GM12865 (cell line): ENCODE measurements around the gene SSR3.
A peak's percentile ranks its signal among the peaks of the same experiment; 100 is the strongest.

Source experiments
- DNase-seq: peaks from one replicate; pipeline ENCODE4 v3.0.0; 2010; ENCODE audit warnings: low read depth
- H3K4me3 ChIP-seq: 2 replicates; pipeline ENCODE4 v1.5.1; 2011; ENCODE audit warnings: mild to moderate bottlenecking, low read depth, low read length, control low read depth
- TF ChIP-seq, protein P1 (sequence below): IDR thresholded peaks from 2 replicates; pipeline ENCODE4 v1.5.1; 2011; ENCODE audit warnings: low read length, control low read depth, low read depth, inconsistent platforms; ENCODE audit not compliant: insufficient read depth; ENCODE audit errors: missing control alignments

The SSR3 gene

DNA sequence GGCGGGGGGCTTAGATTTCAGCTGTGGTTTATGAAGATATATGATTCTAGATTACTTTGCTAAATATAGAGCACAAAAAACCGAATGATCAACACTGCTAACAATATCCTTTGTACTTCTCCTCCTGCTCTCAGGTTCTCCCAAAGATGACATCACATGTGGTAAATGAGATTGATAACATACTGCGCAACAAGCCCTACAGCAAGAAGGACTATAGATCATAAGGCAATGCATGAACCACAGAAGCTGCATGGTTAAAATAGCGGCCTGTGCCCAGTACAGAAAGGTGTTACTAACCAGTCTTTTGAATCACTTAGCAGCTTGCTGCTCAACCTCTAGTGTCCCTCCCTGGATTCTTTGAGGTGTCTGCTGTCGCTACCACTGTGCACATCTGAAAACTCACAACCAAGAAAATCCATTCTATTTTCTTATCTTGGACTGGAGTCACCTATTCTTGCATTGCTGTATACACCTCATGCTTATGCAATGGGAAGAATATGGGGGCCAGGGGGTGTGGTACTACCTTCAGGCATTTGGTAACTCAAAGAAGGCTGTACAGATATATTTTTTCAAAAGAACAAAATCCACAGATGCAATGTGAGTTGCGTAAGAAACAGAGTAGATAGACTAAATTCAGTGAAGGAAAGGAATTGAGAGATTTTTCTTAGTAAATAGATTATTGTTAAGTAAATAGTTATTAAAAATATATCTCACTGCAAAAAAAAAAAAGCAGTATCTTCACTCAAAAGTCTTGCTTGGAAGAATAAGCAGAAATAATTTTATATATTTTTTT lies 18.2 kb downstream of the SSR3 start:
- no peak for DNase-seq
- TF ChIP-seq, protein P1, sequence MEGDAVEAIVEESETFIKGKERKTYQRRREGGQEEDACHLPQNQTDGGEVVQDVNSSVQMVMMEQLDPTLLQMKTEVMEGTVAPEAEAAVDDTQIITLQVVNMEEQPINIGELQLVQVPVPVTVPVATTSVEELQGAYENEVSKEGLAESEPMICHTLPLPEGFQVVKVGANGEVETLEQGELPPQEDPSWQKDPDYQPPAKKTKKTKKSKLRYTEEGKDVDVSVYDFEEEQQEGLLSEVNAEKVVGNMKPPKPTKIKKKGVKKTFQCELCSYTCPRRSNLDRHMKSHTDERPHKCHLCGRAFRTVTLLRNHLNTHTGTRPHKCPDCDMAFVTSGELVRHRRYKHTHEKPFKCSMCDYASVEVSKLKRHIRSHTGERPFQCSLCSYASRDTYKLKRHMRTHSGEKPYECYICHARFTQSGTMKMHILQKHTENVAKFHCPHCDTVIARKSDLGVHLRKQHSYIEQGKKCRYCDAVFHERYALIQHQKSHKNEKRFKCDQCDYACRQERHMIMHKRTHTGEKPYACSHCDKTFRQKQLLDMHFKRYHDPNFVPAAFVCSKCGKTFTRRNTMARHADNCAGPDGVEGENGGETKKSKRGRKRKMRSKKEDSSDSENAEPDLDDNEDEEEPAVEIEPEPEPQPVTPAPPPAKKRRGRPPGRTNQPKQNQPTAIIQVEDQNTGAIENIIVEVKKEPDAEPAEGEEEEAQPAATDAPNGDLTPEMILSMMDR: no peak
- H3K4me3 ChIP-seq: no peak overlapping the region

- DNase-seq: no peak
- H3K4me3 ChIP-seq: no peak overlapping the region
- TF ChIP-seq, protein P1: no peak
These were observed 19.1 kb downstream of the SSR3 start for GRCh38 chr3:156535798-156536197.

DNA sequence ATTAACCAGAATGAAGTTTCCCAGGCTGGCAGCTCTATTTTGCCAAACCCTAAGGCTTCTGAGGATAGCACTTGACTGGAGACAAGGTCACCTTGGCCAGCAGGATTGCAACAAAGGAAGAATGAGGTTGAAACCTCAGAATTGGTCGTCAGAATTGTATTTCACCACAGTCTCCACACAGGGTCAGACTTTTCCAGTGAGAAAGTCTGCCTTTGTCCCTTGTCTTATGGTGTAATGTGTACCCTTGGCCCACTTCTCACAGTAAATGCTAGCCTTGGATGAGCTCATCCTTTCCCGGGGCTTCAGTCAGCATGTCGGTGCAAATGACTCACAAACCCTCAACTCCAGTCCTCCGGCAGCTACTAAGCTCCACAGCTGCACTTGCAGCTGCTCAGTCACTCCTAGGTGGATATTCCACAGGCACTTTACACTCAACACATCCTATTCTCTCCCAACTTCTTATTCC lies 19.7 kb downstream of the SSR3 start:
- TF ChIP-seq, protein P1: no peak
- DNase-seq: peak; percentile 23
- H3K4me3 ChIP-seq: no peak overlapping the region

DNA sequence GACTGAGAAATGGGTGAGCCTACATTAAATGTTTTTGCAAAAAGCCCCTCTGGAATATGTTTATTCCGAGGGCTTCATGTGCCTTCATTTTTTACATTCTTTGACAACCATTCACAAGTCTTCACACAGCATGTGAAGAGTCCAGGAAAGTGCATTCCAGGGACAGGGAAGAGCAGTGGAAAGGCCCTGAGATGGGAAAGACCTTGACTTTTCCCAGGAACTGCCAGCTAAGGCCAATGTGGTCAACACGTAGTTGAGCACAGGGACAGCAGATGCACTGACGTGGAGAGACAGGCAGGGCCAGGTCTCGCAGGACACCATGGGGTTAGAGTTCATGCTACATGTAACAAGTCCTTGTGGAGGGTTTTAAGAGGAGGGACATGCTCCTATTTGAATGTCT lies 21.7 kb downstream of the SSR3 start:
- TF ChIP-seq, protein P1: no peak

DNA sequence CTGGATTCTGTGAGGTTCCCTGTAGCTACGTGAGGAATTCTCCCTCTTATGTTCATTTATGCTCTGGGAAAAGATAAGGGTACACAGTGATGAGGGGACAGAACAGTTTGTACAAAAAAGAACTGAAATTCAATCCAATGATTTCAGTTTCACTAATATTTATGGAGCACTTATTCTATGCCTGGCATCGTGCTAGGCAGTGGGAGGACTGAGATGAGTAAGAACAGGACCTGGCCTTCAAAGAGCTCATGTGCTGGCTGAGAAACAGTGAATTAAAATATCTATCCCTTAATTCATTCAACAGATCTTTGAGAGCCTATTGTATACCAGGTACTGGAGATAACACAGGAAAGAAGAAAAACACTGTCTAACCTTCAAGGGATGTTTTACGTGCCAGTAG lies 22.2 kb downstream of the SSR3 start:
- TF ChIP-seq, protein P1: no peak
- DNase-seq: no peak
- no peak overlapping the region for H3K4me3 ChIP-seq

More for the DNA sequence above, 21.7 kb downstream of the SSR3 start:
- H3K4me3 ChIP-seq: no peak overlapping the region
- DNase-seq: no peak

- no peak overlapping the region for H3K4me3 ChIP-seq
- TF ChIP-seq, protein P1: no peak
- DNase-seq: no peak
These were observed 23.9 kb downstream of the SSR3 start for GRCh38 chr3:156530980-156531379.

DNA sequence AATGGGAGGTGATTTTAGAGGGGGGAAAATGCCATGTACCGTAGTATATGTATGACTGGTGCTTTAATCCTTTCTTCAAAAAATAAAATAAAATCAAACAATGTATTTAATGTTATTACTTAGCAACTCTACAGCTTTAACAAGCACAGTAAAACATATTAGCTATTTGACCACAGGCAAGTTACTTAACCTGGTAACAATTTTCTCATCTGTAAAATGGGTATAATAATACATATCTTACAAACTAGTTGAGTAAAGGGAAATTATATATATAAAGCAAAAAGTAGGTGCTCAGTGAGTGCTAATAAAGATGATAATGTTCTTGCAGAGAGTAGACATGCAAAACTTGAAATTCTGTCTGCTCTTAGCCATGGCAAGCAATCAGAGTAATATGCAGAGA lies 27.9 kb downstream of the SSR3 start:
- TF ChIP-seq, protein P1: no peak
- no peak for DNase-seq
- no peak overlapping the region for H3K4me3 ChIP-seq
